Naive thymus-derived CD8-positive, alpha-beta T cell (primary cell): ENCODE results near the gene MAB21L3. TPM values are rescaled to one million over a fixed set of nuclear protein-coding genes. Genes with fewer than 3 reads are reported as not detected.

Experiments
- ATAC-seq, 2 donors: fragments of 150-1000 bp; cut with Tn5 transposase in 1 of 2; sonication (Bioruptor Pico), chemical (Tn5 transposase) in 1 of 2; 1 replicate in 1 of 2; 2 replicates in 1 of 2; pipeline ENCODE4 v1.10.0; 2021; ENCODE audit warnings: mild to moderate bottlenecking in 2 of 2, moderate library complexity in 2 of 2
- POLR2A ChIA-PET: fragments of 350-600 bp; sonication (Branson Sonifier 250); formaldehyde crosslinking; loops from one replicate; lab custom pipeline; 2021; ENCODE audit warnings: antibody characterized with exemption; lab: Charles Lee
- DNase-seq, 10 donors: peaks; one replicate each; pipeline versions ENCODE4 v3.0.0 to v3.0.0-alpha.2; 2020 to 2022
- H3K27ac Mint-ChIP-seq, 10 donors: one replicate each; pipeline ENCODE4 v1.8.0; 2020 to 2022; ENCODE audit warnings: mild to moderate bottlenecking in 10 of 10, mixed read lengths in 10 of 10, moderate library complexity in 4 of 10, inconsistent platforms in 1 of 10
- H3K27me3 Mint-ChIP-seq, 5 donors: one replicate each; pipeline ENCODE4 v1.8.0; 2021 to 2022; ENCODE audit warnings: mixed read lengths in 5 of 5
- H3K36me3 Mint-ChIP-seq, 3 donors: one replicate each; pipeline ENCODE4 v1.8.0; 2020 to 2022; ENCODE audit warnings: mixed read lengths in 3 of 3, mild to moderate bottlenecking in 2 of 3, inconsistent platforms in 1 of 3
- H3K4me1 Mint-ChIP-seq, 4 donors: one replicate each; pipeline ENCODE4 v1.8.0; 2021 to 2022; ENCODE audit warnings: mixed read lengths in 4 of 4
- H3K4me3 Mint-ChIP-seq, 10 donors: one replicate each; pipeline ENCODE4 v1.8.0; 2020 to 2022; ENCODE audit warnings: mild to moderate bottlenecking in 10 of 10, mixed read lengths in 10 of 10, moderate library complexity in 6 of 10, inconsistent platforms in 1 of 10
- H3K9me3 Mint-ChIP-seq, 9 donors: one replicate each; pipeline ENCODE4 v1.8.0; 2020 to 2022; ENCODE audit warnings: mixed read lengths in 9 of 9, mild to moderate bottlenecking in 3 of 9, inconsistent platforms in 1 of 9, moderate library complexity in 1 of 9
- polyA plus RNA-seq, 3 donors: library from polyadenylated mRNA; unstranded; fragments of 300-500 nt; fragmentation: Illumina TruSeq; gene quantifications; one replicate each; pipeline ENCODE4 v1.2.3, GENCODE V29; 2021
- total RNA-seq, 8 experiments: library from RNA in 2 of 8; stranded (reverse) in 2 of 8; gene quantifications; one replicate each; pipeline ENCODE4 v1.2.3 and lab custom pipeline; 2021 to 2026

Gene MAB21L3
- total and polyA plus RNA-seq, 5 experiments from 2014 or later = not detected

DNA sequence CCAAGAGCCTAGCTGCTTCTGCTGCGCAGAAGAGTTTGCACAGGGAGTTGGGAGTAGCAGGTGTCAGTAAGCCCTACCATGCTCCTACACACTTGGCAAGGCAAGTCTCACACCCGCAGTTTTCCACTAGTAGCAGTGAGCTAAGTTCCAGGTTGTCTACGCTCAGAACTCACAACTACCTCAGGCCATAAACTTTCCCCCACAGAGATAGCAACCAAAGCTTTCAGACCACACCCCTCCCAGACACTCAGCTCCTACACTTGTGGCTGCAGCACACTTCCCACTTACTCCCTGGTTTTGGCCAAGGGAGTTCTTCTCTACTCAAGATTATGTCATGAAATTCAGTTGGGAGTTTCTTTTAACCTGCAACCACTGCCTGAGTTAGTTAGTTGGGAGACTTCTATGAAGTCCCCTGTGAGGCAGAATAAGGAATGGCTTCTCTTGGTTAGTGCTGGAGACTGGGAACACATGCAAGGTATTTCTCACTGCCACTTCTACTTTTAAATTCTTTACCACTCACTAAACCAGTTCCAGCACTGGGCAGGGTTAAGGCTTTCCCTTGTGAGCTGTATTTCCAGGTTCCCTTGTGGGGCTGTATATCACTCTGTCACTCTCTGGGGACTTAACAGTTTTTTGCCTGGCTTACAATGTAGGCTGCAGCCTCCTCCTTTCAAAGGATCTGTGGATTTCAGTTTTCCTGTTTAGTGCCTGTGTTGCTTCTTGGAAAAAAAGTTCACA lies 18.3 kb upstream of the MAB21L3 start:
- H3K4me3 Mint-ChIP-seq = no peak overlapping the region
- DNase-seq (no peak), ATAC-seq (no peak)
- H3K4me1 Mint-ChIP-seq = no peaks in the 10 kb centered on the region
- H3K9me3 Mint-ChIP-seq = peaks cover 25 to 91% (median 51%) of the 10 kb centered on the region in 9 donors
- H3K27me3 Mint-ChIP-seq = peaks cover 11 to 22% (median 15%) of the 10 kb centered on the region in 5 donors
- H3K36me3 Mint-ChIP-seq = peaks cover 0 to 41% (median 36%) of the 10 kb centered on the region in 3 donors
- no peak overlapping the region for H3K27ac Mint-ChIP-seq
- POLR2A ChIA-PET = no interaction called here

DNA sequence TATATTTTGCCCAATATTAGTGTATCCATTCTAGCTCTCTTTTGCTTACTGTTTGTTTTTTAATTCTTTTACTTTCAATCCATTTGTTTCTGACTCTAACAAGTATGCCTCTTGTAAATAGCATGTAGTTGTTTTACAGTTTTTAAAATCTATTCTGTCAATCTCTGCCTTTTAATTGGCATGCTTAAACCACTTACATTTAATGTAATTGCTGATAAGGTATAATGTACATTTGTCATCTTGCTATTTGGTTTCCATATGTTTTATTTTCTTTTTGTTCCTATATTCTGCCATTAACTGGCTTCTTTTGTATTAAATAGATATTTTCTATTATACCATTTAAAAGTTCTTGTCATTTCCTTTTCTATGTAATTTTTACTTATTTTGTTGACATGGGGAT lies 16.2 kb upstream of the MAB21L3 start:
- H3K4me3 Mint-ChIP-seq = no peak overlapping the region
- H3K9me3 Mint-ChIP-seq = peaks cover 14 to 70% (median 34%) of the 10 kb centered on the region in 9 donors

DNA sequence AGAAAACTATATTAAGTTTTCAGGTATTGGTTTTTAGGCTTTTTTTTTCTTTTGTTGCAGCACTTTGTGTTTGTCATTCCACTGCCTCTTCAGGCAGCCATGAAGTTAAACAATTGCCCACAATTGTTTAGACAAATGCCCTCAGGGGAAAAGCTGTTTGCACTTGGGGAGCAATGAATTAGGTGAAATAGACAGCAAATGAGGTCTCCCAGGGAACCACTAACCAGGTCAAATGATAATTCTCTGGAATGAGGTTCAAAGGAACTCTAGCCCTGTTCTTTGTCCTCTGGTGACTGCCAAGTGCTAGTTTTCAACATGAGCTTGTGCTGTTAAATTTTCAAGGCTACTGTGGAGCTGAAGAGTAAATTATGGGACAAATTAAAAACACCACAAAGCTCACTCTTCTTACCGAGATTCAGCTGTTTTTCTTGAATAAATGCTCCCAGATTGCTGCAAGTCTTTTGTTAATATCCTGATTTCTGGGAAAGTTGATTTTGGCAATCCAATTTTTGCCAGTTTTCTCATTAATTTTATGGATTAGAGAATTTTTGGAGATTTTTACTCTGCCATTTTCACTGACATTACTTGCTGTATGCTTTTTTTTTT lies 15.1 kb upstream of the MAB21L3 start:
- Mint-ChIP-seq H3K4me3 (no peak overlapping the region), H3K4me1 (no peaks in the 10 kb centered on the region), H3K36me3 (peaks cover 0 to 16% (median 16%) of the 10 kb centered on the region in 3 donors), H3K9me3 (peaks cover 6 to 59% (median 23%) of the 10 kb centered on the region in 9 donors), H3K27ac (no peak overlapping the region), H3K27me3 (peaks cover 0 to 14% (median 5%) of the 10 kb centered on the region in 5 donors)
- POLR2A ChIA-PET = interaction anchor here (0.7 kb wide), 1 partner anchor 721 kb away, joined by 7 read pairs; no protein-coding TSS in a partner anchor
- DNase-seq (no peak), ATAC-seq (no peak)

More for the DNA sequence above, 16.2 kb upstream of the MAB21L3 start:
- H3K27me3 Mint-ChIP-seq = peaks cover 0 to 14% (median 5%) of the 10 kb centered on the region in 5 donors
- no peaks in the 10 kb centered on the region for H3K4me1 Mint-ChIP-seq
- no peak overlapping the region for H3K27ac Mint-ChIP-seq
- H3K36me3 Mint-ChIP-seq = peaks cover 0 to 24% (median 23%) of the 10 kb centered on the region in 3 donors
- ATAC-seq = no peak
- DNase-seq = no peak
- POLR2A ChIA-PET = no interaction called here

DNA sequence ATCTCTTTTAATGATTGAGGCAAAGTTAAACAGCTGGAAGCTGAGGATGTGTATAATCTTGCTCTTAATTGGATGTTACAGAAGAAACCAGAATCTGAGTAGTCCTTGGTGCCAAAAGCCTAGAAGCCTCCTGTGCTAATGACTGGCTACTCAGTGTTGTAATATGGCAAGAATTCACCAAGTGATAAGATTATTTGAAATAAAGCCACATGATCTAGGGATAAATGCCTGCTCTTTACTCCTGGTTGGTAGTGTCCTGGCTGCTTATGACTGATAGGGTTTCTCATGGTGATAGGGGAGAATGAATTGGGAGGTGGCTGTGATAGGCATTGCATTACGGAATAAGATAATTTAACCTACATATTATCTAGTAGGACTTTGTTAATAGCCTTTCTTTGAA lies 13.6 kb upstream of the MAB21L3 start:
- DNase-seq = no peak
- H3K9me3 Mint-ChIP-seq = peaks cover 6 to 44% (median 22%) of the 10 kb centered on the region in 9 donors
- peaks cover 0 to 16% (median 13%) of the 10 kb centered on the region in 3 donors for H3K36me3 Mint-ChIP-seq
- H3K27me3 Mint-ChIP-seq = peaks cover 0 to 16% (median 4%) of the 10 kb centered on the region in 5 donors
- no peak for ATAC-seq
- no peak overlapping the region for H3K4me3 Mint-ChIP-seq
- H3K27ac Mint-ChIP-seq = no peak overlapping the region
- POLR2A ChIA-PET = no interaction called here
- H3K4me1 Mint-ChIP-seq = no peaks in the 10 kb centered on the region

DNA sequence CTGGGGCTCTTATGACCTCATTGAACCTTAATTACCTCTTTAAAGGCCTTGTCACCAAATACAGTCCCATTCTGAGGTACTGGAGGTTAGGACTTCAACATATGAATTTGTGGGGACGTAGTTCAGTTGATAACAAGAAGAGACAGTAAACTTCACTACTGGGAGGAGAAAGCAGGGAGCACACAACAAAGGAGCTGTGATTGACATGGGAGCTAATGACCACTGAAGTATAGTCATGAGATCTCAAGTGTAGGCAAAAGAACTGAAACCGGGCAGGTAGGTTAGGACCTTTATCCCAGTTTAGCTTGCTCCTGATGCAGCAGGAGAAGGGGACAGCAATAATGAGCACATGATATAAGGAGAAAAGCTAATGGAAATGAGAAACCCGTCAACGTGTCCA lies 11.8 kb upstream of the MAB21L3 start:
- peaks cover 4 to 27% (median 13%) of the 10 kb centered on the region in 9 donors for H3K9me3 Mint-ChIP-seq
- peaks cover 0 to 10% (median 9%) of the 10 kb centered on the region in 3 donors for H3K36me3 Mint-ChIP-seq
- DNase-seq = no peak
- no peak overlapping the region for H3K4me3 Mint-ChIP-seq
- no peak for ATAC-seq
- POLR2A ChIA-PET = no interaction called here
- no peak overlapping the region for H3K27ac Mint-ChIP-seq
- H3K4me1 Mint-ChIP-seq = no peaks in the 10 kb centered on the region
- peaks cover 0 to 15% (median 5%) of the 10 kb centered on the region in 5 donors for H3K27me3 Mint-ChIP-seq

DNA sequence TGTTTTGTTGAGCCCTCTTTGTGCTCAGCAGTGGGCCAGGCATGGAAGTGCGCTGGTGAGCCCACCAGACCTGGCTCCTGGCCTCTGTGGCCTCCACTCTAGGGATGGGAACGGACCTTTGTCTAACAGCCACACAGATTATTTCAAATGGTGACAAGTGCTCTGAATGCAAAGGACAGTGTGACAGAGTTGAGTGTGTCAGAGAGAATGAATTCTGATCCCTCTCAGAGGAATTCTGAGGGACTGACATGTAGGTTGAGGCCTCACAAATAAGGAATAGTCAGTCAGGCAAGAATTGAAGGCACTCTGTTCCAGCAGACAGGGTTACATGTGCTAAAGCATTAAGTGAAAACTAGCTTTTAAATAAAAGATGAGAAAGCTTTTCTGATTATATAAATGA lies 11.3 kb upstream of the MAB21L3 start:
- peak overlapping the region in 1 of 10 donors; percentile 16 for H3K27ac Mint-ChIP-seq
- DNase-seq = no peak
- H3K9me3 Mint-ChIP-seq = peaks cover 3 to 23% (median 12%) of the 10 kb centered on the region in 9 donors
- H3K27me3 Mint-ChIP-seq = peaks cover 0 to 14% (median 3%) of the 10 kb centered on the region in 5 donors
- no peak for ATAC-seq
- POLR2A ChIA-PET = interaction anchor here (0.6 kb wide), 1 partner anchor 966 kb away, joined by 3 read pairs; no protein-coding TSS in a partner anchor
- H3K4me1 Mint-ChIP-seq = no peaks in the 10 kb centered on the region
- H3K4me3 Mint-ChIP-seq = no peak overlapping the region
- H3K36me3 Mint-ChIP-seq = peaks cover 0 to 9% (median 7%) of the 10 kb centered on the region in 3 donors

DNA sequence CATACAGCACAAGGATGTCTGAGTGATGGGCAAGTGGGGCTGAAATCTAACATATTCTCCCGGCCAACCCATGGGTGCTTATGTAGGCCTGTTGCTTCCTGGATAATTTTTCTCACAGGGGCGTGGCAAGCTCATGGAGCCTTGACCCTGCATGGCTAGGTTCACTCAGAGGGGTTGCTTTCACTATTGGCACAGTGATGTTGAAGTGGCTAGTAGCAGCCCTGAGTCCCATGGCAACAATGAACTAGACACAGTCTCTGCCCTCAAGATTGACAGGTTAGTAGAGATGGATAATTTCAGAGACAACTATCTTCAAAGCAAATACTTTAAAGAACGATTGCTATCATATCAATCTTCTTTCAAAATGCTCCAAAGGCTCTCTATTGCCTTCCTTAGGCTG lies 6.5 kb upstream of the MAB21L3 start:
- H3K27me3 Mint-ChIP-seq = peaks cover 0 to 13% (median 4%) of the 10 kb centered on the region in 5 donors
- ATAC-seq (no peak), DNase-seq (no peak)
- H3K4me3 Mint-ChIP-seq = no peak overlapping the region
- no peaks in the 10 kb centered on the region for H3K9me3 Mint-ChIP-seq
- no peaks in the 10 kb centered on the region for H3K36me3 Mint-ChIP-seq
- POLR2A ChIA-PET = no interaction called here
- H3K27ac Mint-ChIP-seq = peak overlapping the region in 1 of 10 donors; percentile 30
- H3K4me1 Mint-ChIP-seq = no peaks in the 10 kb centered on the region

DNA sequence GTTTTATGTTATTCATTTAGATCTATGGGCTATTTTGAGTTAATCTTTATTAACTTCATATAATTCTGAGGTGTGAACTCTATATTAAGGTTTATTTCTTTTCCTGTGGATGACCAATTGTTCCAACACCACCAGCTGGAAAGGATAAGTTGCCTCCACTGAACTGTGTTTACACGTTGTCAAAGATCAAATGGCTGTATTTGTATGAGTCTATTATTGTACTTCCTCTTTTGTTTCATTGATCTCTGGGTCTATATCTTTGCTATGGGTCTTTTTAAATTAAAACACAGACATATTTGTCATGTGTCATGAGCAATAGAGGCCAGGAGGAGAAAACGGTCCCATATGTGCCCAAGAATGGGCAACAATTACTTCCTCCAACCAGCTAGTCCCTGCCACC lies 5.2 kb upstream of the MAB21L3 start:
- no peaks in the 10 kb centered on the region for H3K4me1 Mint-ChIP-seq
- no peak overlapping the region for H3K27ac Mint-ChIP-seq
- no peaks in the 10 kb centered on the region for H3K36me3 Mint-ChIP-seq
- POLR2A ChIA-PET = no interaction called here
- DNase-seq = no peak
- H3K27me3 Mint-ChIP-seq = peaks cover 0 to 15% (median 4%) of the 10 kb centered on the region in 5 donors
- no peak for ATAC-seq
- H3K4me3 Mint-ChIP-seq = no peak overlapping the region
- H3K9me3 Mint-ChIP-seq = no peaks in the 10 kb centered on the region

DNA sequence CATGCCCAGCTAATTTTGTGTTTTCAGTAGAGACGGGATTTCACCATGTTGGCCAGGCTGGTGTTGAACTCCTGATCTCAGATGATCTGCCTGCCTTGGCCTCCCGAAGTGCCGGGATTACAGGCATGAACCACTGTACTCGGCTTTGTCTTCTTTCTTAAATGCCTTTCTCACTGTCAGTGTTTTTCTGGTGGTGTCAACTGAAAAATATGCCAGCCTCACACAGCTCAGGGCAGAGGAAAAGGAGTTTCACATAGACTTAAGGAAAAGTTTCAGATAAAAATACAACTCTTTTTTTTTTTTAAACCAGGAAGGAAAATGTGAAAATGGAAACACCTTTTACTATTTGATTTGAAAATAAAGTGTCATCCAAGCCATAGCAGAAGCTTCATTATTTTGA lies 4.6 kb upstream of the MAB21L3 start:
- H3K4me1 Mint-ChIP-seq = no peaks in the 10 kb centered on the region
- ATAC-seq = no peak
- no peaks in the 10 kb centered on the region for H3K9me3 Mint-ChIP-seq
- H3K4me3 Mint-ChIP-seq = no peak overlapping the region
- H3K27me3 Mint-ChIP-seq = peaks cover 0 to 15% (median 4%) of the 10 kb centered on the region in 5 donors
- no peak overlapping the region for H3K27ac Mint-ChIP-seq
- DNase-seq = no peak
- no peaks in the 10 kb centered on the region for H3K36me3 Mint-ChIP-seq
- POLR2A ChIA-PET = no interaction called here

DNA sequence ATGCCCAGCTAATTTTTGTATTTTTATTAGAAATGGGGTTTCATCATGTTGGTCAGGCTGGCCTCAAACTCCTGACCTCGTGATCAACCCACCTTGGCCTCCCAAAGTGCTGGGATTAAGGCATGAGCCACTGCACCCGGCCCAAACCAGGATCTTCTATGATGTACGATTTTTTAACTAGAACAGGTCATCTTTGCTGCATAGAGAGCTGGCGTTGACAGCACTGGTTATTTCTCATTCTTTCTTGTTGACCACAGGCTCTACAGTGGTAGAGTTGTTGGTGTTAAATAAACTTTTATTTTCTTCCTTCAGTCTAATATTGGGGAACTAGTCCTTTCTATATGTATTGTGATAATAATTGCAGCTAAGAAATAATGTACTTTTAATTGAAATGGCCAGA lies 3.8 kb upstream of the MAB21L3 start:
- no peak for ATAC-seq
- H3K36me3 Mint-ChIP-seq = no peaks in the 10 kb centered on the region
- peaks cover 0 to 18% (median 4%) of the 10 kb centered on the region in 5 donors for H3K27me3 Mint-ChIP-seq
- H3K4me1 Mint-ChIP-seq = no peaks in the 10 kb centered on the region
- H3K9me3 Mint-ChIP-seq = no peaks in the 10 kb centered on the region
- no peak overlapping the region for H3K27ac Mint-ChIP-seq
- no peak overlapping the region for H3K4me3 Mint-ChIP-seq
- POLR2A ChIA-PET = no interaction called here
- no peak for DNase-seq

DNA sequence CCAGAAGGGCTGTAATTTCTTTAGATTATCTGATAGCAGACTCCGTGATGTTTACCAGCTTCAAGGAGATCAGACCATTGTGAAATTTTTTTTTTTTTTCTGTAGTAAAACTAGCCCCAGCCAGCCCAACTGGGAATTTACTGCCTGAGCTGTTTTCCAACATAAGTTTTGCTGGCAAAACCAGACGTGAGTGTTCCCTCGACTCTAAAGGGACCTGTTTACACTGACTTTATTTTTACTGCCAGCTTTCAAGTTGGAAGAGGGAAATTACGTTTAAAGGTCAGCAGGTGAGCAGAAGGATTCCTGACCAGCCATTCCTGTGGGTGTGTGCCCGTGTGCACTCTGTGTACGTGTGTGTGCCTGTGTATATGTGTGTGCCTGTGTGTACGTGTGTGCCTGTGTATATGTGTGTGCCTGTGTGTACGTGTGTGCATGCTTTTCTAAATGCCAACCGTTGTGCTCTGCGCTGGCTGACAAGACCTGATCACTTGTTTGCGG lies 374 bp downstream of the MAB21L3 start:
- DNase-seq (no peak), ATAC-seq (no peak)
- Mint-ChIP-seq H3K36me3 (no peaks in the 10 kb centered on the region), H3K4me1 (no peaks in the 10 kb centered on the region), H3K4me3 (no peak overlapping the region), H3K27ac (no peak overlapping the region), H3K27me3 (peaks cover 3 to 11% (median 10%) of the 10 kb centered on the region in 5 donors), H3K9me3 (no peaks in the 10 kb centered on the region)
- POLR2A ChIA-PET = no interaction called here

DNA sequence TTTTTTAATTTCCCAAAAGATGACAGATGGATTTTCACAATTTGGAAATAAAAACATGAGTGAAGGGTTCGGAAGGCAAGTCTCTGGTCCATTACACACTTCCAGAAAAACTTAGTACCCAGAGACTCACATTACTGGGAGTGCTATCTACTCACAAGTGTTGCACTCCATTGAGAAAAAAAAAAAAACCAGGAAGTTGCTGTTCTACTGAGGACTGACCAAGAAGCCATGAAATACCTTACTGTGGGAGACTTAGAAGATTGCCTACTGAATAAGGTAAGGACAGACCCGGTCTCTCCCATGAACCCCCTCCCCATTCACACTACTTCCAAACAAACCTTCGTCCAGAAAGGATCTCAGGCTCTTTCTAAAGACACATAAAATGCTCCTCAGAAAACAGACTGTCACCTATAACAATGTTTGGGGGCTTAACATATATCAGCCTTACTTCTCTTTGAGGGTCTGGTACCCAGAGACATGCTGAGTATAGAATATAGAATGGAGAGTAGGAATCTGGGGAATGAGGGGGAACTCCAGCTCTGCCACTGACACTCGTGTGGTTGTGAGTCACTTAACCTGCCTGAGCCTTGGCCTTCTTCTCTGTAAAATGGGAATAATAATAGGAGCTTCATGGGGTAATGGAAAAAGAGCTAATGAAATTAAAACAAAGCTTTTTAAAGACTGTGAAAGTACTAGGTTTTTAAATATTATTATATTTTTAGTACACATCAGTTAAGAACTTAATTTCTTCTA lies 1.4 kb downstream of the MAB21L3 start:
- H3K4me1 Mint-ChIP-seq = no peaks in the 10 kb centered on the region
- DNase-seq (no peak), ATAC-seq (no peak)
- peaks cover 2 to 10% (median 7%) of the 10 kb centered on the region in 5 donors for H3K27me3 Mint-ChIP-seq
- no peak overlapping the region for H3K27ac Mint-ChIP-seq
- no peaks in the 10 kb centered on the region for H3K36me3 Mint-ChIP-seq
- H3K9me3 Mint-ChIP-seq = no peaks in the 10 kb centered on the region
- POLR2A ChIA-PET = no interaction called here
- no peak overlapping the region for H3K4me3 Mint-ChIP-seq
